Muscle of leg (tissue), 11 donors: Measurements from ENCODE around the gene NCDN. TPM values are rescaled to one million over a fixed set of nuclear protein-coding genes. Genes with fewer than 3 reads are reported as not detected.

ENCODE experiments used
- DNase-seq: peaks from one replicate; pipeline ENCODE4 v3.0.0; 2013
- H3K27ac ChIP-seq: one replicate; pipeline ENCODE4 v1.5.1; 2013; ENCODE audit warnings: mild to moderate bottlenecking, low read length, control low read depth
- H3K27me3 ChIP-seq: one replicate; pipeline ENCODE4 v1.6.1; 2013; ENCODE audit warnings: low read length; ENCODE audit not compliant: control insufficient read depth, insufficient read depth
- H3K36me3 ChIP-seq: one replicate; pipeline ENCODE4 v1.6.1; 2013; ENCODE audit warnings: low read length; ENCODE audit not compliant: control insufficient read depth, insufficient read depth
- H3K4me1 ChIP-seq: one replicate; pipeline ENCODE4 v1.6.1; 2013; ENCODE audit warnings: low read length; ENCODE audit not compliant: control insufficient read depth, insufficient read depth
- H3K4me3 ChIP-seq: one replicate; pipeline ENCODE4 v1.5.1; 2013; ENCODE audit warnings: low read length, control low read depth
- H3K9me3 ChIP-seq: replicated peaks from 2 replicates; pipeline ENCODE4 v1.6.1; 2013; ENCODE audit warnings: low read depth, low read length; ENCODE audit not compliant: control insufficient read depth
- WGBS: methylation state at CpG from one replicate; pipeline ENCODE4 v1.1.5; 2013; ENCODE audit warnings: missing lambda C conversion rate; ENCODE audit not compliant: insufficient coverage; 5-methylcytosine and 5-hydroxymethylcytosine counted together
- polyA plus RNA-seq, 8 donors: library from polyadenylated mRNA; unstranded; fragments of 120-200 nt; gene quantifications; one replicate each; pipeline versions ENCODE4 v1.2.1 to v1.2.3, GENCODE V29; 2013; ENCODE audit warnings: inconsistent platforms in 1 of 8, low replicate concordance in 1 of 8; ENCODE audit not compliant: insufficient read length in 8 of 8, insufficient read depth in 1 of 8
- total RNA-seq: library from RNA; stranded (reverse); fragments of 120-200 nt; gene quantifications from one replicate; pipeline ENCODE4 v1.2.4, GENCODE V29; 2013

Gene NCDN
- total and polyA plus RNA-seq, 9 donors, result 9.9 to 20.0 (median 15.8) TPM

- 100% methylated on average over 3 of the region's 3 CpGs for WGBS
- DNase-seq, result no peak
- Histone ChIP-seq H3K36me3 (peaks cover 40% of the 10 kb centered on the region), H3K4me3 (no peak overlapping the region), H3K4me1 (peaks cover 3% of the 10 kb centered on the region), H3K9me3 (no peaks in the 10 kb centered on the region), H3K27me3 (no peaks in the 10 kb centered on the region), H3K27ac (no peak overlapping the region)
Measured at GRCh38 chr1:35600593-35600992, 43.0 kb downstream of the NCDN start.

- H3K36me3 ChIP-seq, result peaks cover 42% of the 10 kb centered on the region
- no peaks in the 10 kb centered on the region for H3K27me3 ChIP-seq
- peaks cover 4% of the 10 kb centered on the region for H3K4me1 ChIP-seq
- no CpG with 5 or more reads among the region's 3 CpGs for WGBS
- DNase-seq, result no peak
- no peaks in the 10 kb centered on the region for H3K9me3 ChIP-seq
- H3K4me3 ChIP-seq, result no peak overlapping the region
- H3K27ac ChIP-seq, result no peak overlapping the region
Measured at GRCh38 chr1:35603468-35603867, 45.9 kb downstream of the NCDN start.

- WGBS, result no CpG with 5 or more reads among the region's 4 CpGs
Measured at GRCh38 chr1:35603941-35604340, 46.3 kb downstream of the NCDN start.

GRCh38 chr1:35605071-35605866 lies 47.7 kb downstream of the NCDN start:
- Histone ChIP-seq H3K27ac (no peak overlapping the region), H3K4me1 (peaks cover 4% of the 10 kb centered on the region), H3K27me3 (no peaks in the 10 kb centered on the region), H3K36me3 (peaks cover 50% of the 10 kb centered on the region), H3K4me3 (no peak overlapping the region), H3K9me3 (no peaks in the 10 kb centered on the region)
- no peak for DNase-seq
- 67% methylated on average over 5 of the region's 6 CpGs for WGBS

More at GRCh38 chr1:35603941-35604340, 46.3 kb downstream of the NCDN start:
- Histone ChIP-seq H3K36me3 (peaks cover 45% of the 10 kb centered on the region), H3K9me3 (no peaks in the 10 kb centered on the region), H3K4me1 (peaks cover 4% of the 10 kb centered on the region), H3K27ac (no peak overlapping the region), H3K4me3 (no peak overlapping the region), H3K27me3 (no peaks in the 10 kb centered on the region)
- no peak for DNase-seq

GRCh38 chr1:35605867-35606182 lies 48.2 kb downstream of the NCDN start:
- Histone ChIP-seq H3K27ac (no peak overlapping the region), H3K36me3 (peaks cover 50% of the 10 kb centered on the region), H3K9me3 (no peaks in the 10 kb centered on the region), H3K4me1 (peaks cover 4% of the 10 kb centered on the region), H3K27me3 (no peaks in the 10 kb centered on the region), H3K4me3 (no peak overlapping the region)
- WGBS, result 87% methylated on average over 3 of the region's 4 CpGs
- DNase-seq, result no peak

- H3K27ac ChIP-seq, result no peak overlapping the region
- H3K4me3 ChIP-seq, result no peak overlapping the region
- 96% methylated on average over 3 of the region's 7 CpGs for WGBS
- H3K27me3 ChIP-seq, result no peaks in the 10 kb centered on the region
- peaks cover 29% of the 10 kb centered on the region for H3K36me3 ChIP-seq
- DNase-seq, result no peak
- no peaks in the 10 kb centered on the region for H3K4me1 ChIP-seq
- H3K9me3 ChIP-seq, result no peaks in the 10 kb centered on the region
Measured at GRCh38 chr1:35611655-35612054, 54.1 kb downstream of the NCDN start.

GRCh38 chr1:35615440-35615839 lies 57.8 kb downstream of the NCDN start:
- no peak for DNase-seq
- Histone ChIP-seq H3K36me3 (peaks cover 29% of the 10 kb centered on the region), H3K27ac (no peak overlapping the region), H3K9me3 (no peaks in the 10 kb centered on the region), H3K27me3 (no peaks in the 10 kb centered on the region), H3K4me3 (no peak overlapping the region), H3K4me1 (no peaks in the 10 kb centered on the region)
- 80% methylated on average over 7 of the region's 8 CpGs for WGBS

Other genes with a start within 250 kb of the NCDN start
- 28.9 TPM for gene KIAA0319L, start 396 bp upstream of the NCDN start, total RNA-seq
- 10 to 100 TPM; 26.7 to 45.9 (median 35.2) TPM for gene KIAA0319L, start 396 bp upstream of the NCDN start, polyA plus RNA-seq
- gene TFAP2E, start 15.5 kb downstream of the NCDN start, total RNA-seq, result 0.40 TPM
- under 1 TPM; 0.37 to 0.94 (median 0.80) TPM for gene TFAP2E, start 15.5 kb downstream of the NCDN start, polyA plus RNA-seq
- 19.8 TPM for gene PSMB2, start 83.7 kb downstream of the NCDN start, total RNA-seq
- gene PSMB2, start 83.7 kb downstream of the NCDN start, polyA plus RNA-seq, result 10 to 100 TPM; 53.2 to 63.9 (median 60.8) TPM
- gene C1orf216, start 161.1 kb downstream of the NCDN start, total RNA-seq, result 9.9 TPM
- gene C1orf216, start 161.1 kb downstream of the NCDN start, polyA plus RNA-seq, result 10 to 100 TPM in 7 of 8 donors, 1 to 10 TPM in 1; 9.3 to 17.4 (median 12.3) TPM
- gene CLSPN, start 212.2 kb downstream of the NCDN start, total RNA-seq, result 5.6 TPM
- 10 to 100 TPM in 1 of 8 donors, 1 to 10 TPM in 7; 5.2 to 10.0 (median 7.9) TPM for gene CLSPN, start 212.2 kb downstream of the NCDN start, polyA plus RNA-seq